H1 (cell line): Measurements from ENCODE around the gene TAS2R1. TPM values are rescaled to one million over a fixed set of nuclear protein-coding genes. Genes with fewer than 3 reads are reported as not detected.

Experiments
- CTCF ChIA-PET: fragments of 300-600 bp; sonication (Branson Sonifier 250); formaldehyde crosslinking; loops from one replicate; lab custom pipeline; 2021; ENCODE audit not compliant: partially characterized antibody; lab: Charles Lee
- POLR2A ChIA-PET: fragments of 300-600 bp; sonication (Branson Sonifier 250); formaldehyde crosslinking; loops from one replicate; lab custom pipeline; 2021; ENCODE audit warnings: inconsistent platforms; ENCODE audit not compliant: partially characterized antibody; lab: Charles Lee
- DNase-seq, 2 experiments: peaks; one replicate each; pipeline versions ENCODE4 v3.0.0 to v3.0.0-alpha.2; 2010 to 2022; ENCODE audit warnings: low spot score in 2 of 2, low read depth in 1 of 2, mixed read lengths in 1 of 2
- FAIRE-seq: peaks from 2 replicates; lab custom pipeline; 2011; peaks lifted over from hg19 to GRCh38; lab: Jason Lieb, UNC
- H2AFZ ChIP-seq: 2 replicates; pipeline ENCODE4 v1.8.1; 2012; ENCODE audit warnings: low read length, inconsistent platforms
- H2AK5ac ChIP-seq: 2 replicates; pipeline ENCODE4 v1.6.1; 2013; ENCODE audit warnings: low read depth, low read length
- H2BK120ac ChIP-seq: replicated peaks from 2 replicates; pipeline ENCODE3; 2013; ENCODE audit warnings: low read depth, low read length, inconsistent platforms
- H2BK12ac ChIP-seq: 2 replicates; pipeline ENCODE4 v1.6.1; 2013; ENCODE audit warnings: low read depth, low read length
- H2BK15ac ChIP-seq: 2 replicates; pipeline ENCODE4 v1.6.1; 2013; ENCODE audit warnings: low read length
- H2BK20ac ChIP-seq: 2 replicates; pipeline ENCODE4 v1.6.1; 2013; ENCODE audit warnings: low read length
- H2BK5ac ChIP-seq: 2 replicates; pipeline ENCODE4 v1.6.1; 2013; ENCODE audit warnings: low read depth, low read length
- H3K14ac ChIP-seq: 2 replicates; pipeline ENCODE4 v1.6.1; 2013; ENCODE audit warnings: inconsistent platforms; ENCODE audit not compliant: insufficient read length
- H3K18ac ChIP-seq: 2 replicates; pipeline ENCODE4 v1.6.1; 2013; ENCODE audit warnings: low read length; ENCODE audit errors: extremely low read depth
- H3K23ac ChIP-seq: 2 replicates; pipeline ENCODE4 v1.6.1; 2013; ENCODE audit warnings: inconsistent platforms; ENCODE audit not compliant: insufficient read length
- H3K23me2 ChIP-seq: 2 replicates; pipeline ENCODE4 v1.6.1; 2013; ENCODE audit warnings: low read depth, low read length
- H3K27ac ChIP-seq: 2 replicates; pipeline ENCODE4 v1.6.1; 2011; ENCODE audit warnings: low read depth, low read length, inconsistent platforms
- H3K27me3 ChIP-seq, 4 experiments: replicated peaks in 1 of 4; 1 replicate in 1 of 4; 2 replicates in 3 of 4; pipeline versions ENCODE4 v1.6.1 to v1.8.1; 2011 to 2013; ENCODE audit warnings: low read length in 3 of 4, mild to moderate bottlenecking in 3 of 4, inconsistent platforms in 2 of 4, mixed read lengths in 2 of 4, moderate library complexity in 1 of 4; ENCODE audit not compliant: control insufficient read depth in 3 of 4, insufficient read depth in 3 of 4; ENCODE audit errors: extremely low read depth in 1 of 4
- H3K36me3 ChIP-seq, 4 experiments: 2 replicates each; pipeline versions ENCODE4 v1.6.1 to v1.8.1; 2011 to 2013; ENCODE audit warnings: mild to moderate bottlenecking in 4 of 4, low read length in 3 of 4, moderate library complexity in 2 of 4, control low read depth in 1 of 4, inconsistent platforms in 1 of 4; ENCODE audit not compliant: insufficient read depth in 4 of 4, control insufficient read depth in 2 of 4
- H3K4ac ChIP-seq: replicated peaks from 2 replicates; pipeline ENCODE3; 2013; ENCODE audit warnings: low read length, low read depth, mixed read lengths, inconsistent platforms; ENCODE audit not compliant: insufficient read length
- H3K4me1 ChIP-seq, 4 experiments: replicated peaks in 1 of 4; 1 replicate in 1 of 4; 2 replicates in 3 of 4; pipeline versions ENCODE4 v1.6.1 to v1.8.1; 2011 to 2013; ENCODE audit warnings: low read length in 3 of 4, inconsistent platforms in 2 of 4, mixed read lengths in 1 of 4; ENCODE audit not compliant: insufficient read depth in 4 of 4, control insufficient read depth in 3 of 4
- H3K4me2 ChIP-seq, 2 experiments: 2 replicates each; pipeline versions ENCODE4 v1.6.1 to v1.8.1; 2011 to 2013; ENCODE audit warnings: low read depth in 2 of 2, low read length in 2 of 2, control low read depth in 1 of 2, inconsistent platforms in 1 of 2, mild to moderate bottlenecking in 1 of 2; ENCODE audit not compliant: insufficient read depth in 1 of 2
- H3K4me3 ChIP-seq, 4 experiments: fragments of 200-600, 300-600 bp in 1 of 4; sonication (generic), shearing (Covaris generic), sonication (Bioruptor Twin) in 1 of 4; 2 replicates each; pipeline versions ENCODE4 v1.5.1 to v1.8.1; 2011 to 2016; ENCODE audit warnings: low read length in 4 of 4, low read depth in 3 of 4, control low read depth in 2 of 4, inconsistent platforms in 2 of 4, mild to moderate bottlenecking in 2 of 4, mixed read lengths in 1 of 4, moderate library complexity in 1 of 4; ENCODE audit not compliant: insufficient read depth in 2 of 4; ENCODE audit errors: extremely low read depth in 1 of 4
- H3K56ac ChIP-seq: replicated peaks from 2 replicates; pipeline ENCODE3; 2013; ENCODE audit warnings: low read depth, mild to moderate bottlenecking, mixed read lengths, low read length, inconsistent platforms; ENCODE audit not compliant: insufficient read length
- H3K79me1 ChIP-seq: 2 replicates; pipeline ENCODE4 v1.6.1; 2013; ENCODE audit warnings: low read depth, low read length, control low read depth
- H3K79me2 ChIP-seq, 2 experiments: 2 replicates each; pipeline versions ENCODE4 v1.6.1 to v1.8.1; 2012 to 2013; ENCODE audit warnings: low read length in 2 of 2, mild to moderate bottlenecking in 2 of 2, inconsistent platforms in 1 of 2; ENCODE audit not compliant: insufficient read depth in 2 of 2, control insufficient read depth in 1 of 2
- H3K9ac ChIP-seq, 4 experiments: replicated peaks in 1 of 4; 1 replicate in 1 of 4; 2 replicates in 3 of 4; pipeline versions ENCODE4 v1.6.1 to v1.8.1; 2011 to 2013; ENCODE audit warnings: low read depth in 3 of 4, low read length in 3 of 4, control low read depth in 2 of 4, mild to moderate bottlenecking in 2 of 4, moderate library complexity in 2 of 4, inconsistent platforms in 1 of 4; ENCODE audit errors: extremely low read depth in 1 of 4
- H3K9me3 ChIP-seq, 2 experiments: 2 replicates each; pipeline versions ENCODE4 v1.6.1 to v1.8.1; 2012 to 2013; ENCODE audit warnings: mild to moderate bottlenecking in 2 of 2, moderate library complexity in 2 of 2, control low read depth in 1 of 2, inconsistent platforms in 1 of 2, low read depth in 1 of 2, low read length in 1 of 2, mixed read lengths in 1 of 2; ENCODE audit not compliant: insufficient read depth in 2 of 2
- H4K20me1 ChIP-seq, 2 experiments: replicated peaks in 1 of 2; 2 replicates each; pipeline versions ENCODE3 to v1.8.1; 2011 to 2013; ENCODE audit warnings: inconsistent platforms in 2 of 2, low read length in 2 of 2, mild to moderate bottlenecking in 1 of 2; ENCODE audit not compliant: insufficient read depth in 2 of 2, control insufficient read depth in 1 of 2
- H4K5ac ChIP-seq: 2 replicates; pipeline ENCODE4 v1.6.1; 2013; ENCODE audit warnings: low read length, low read depth, mixed read lengths, inconsistent platforms; ENCODE audit not compliant: insufficient read length
- H4K8ac ChIP-seq: 2 replicates; pipeline ENCODE4 v1.8.0; 2013; ENCODE audit warnings: mild to moderate bottlenecking, moderate library complexity, low read length, inconsistent platforms; ENCODE audit not compliant: insufficient read depth; ENCODE audit errors: extremely low read depth
- H4K91ac ChIP-seq: replicated peaks from 2 replicates; pipeline ENCODE3; 2013; ENCODE audit warnings: low read length, mixed read lengths, inconsistent platforms; ENCODE audit not compliant: insufficient read length
- FOSL1 ChIP-seq: IDR thresholded peaks from 2 replicates; pipeline ENCODE4 v1.6.1; 2011; ENCODE audit warnings: mild to moderate bottlenecking, low read depth, low read length, moderate library complexity; ENCODE audit not compliant: insufficient read depth
- TEAD4 ChIP-seq: IDR thresholded peaks from 2 replicates; pipeline ENCODE4 v1.6.1; 2012; ENCODE audit warnings: low read depth, low read length, inconsistent platforms, mixed read lengths
- WGBS, 2 experiments: shearing (Covaris generic) in 1 of 2; methylation state at CpG; one replicate each; pipeline versions ENCODE4 v1.1.6 to v1.1.7; 2013 to 2015; ENCODE audit warnings: low lambda C conversion rate in 2 of 2, mixed read lengths in 2 of 2, inconsistent platforms in 1 of 2, low coverage in 1 of 2, missing lambda C conversion rate in 1 of 2; ENCODE audit not compliant: insufficient replicate concordance in 2 of 2, insufficient coverage in 1 of 2, insufficient read length in 1 of 2; ENCODE audit errors: extremely low coverage in 1 of 2, missing lambda C conversion rate in 1 of 2; 5-methylcytosine and 5-hydroxymethylcytosine counted together
- polyA plus RNA-seq, 7 experiments: library from polyadenylated mRNA; depleted of rRNA in 3 of 7; stranded (reverse) in 5 of 7; unstranded in 2 of 7; fragments of >200 nt in 5 of 7; fragments of 200-250 nt in 2 of 7; gene quantifications; 1 replicate in 5 of 7; 2 replicates in 1 of 7; 4 replicates in 1 of 7; pipeline versions ENCODE4 v1.2.1 to v1.2.3, GENCODE V29; 2011 to 2013; ENCODE audit warnings: missing spikeins in 2 of 7, mixed read lengths in 2 of 7
- total RNA-seq: library from RNA; stranded (reverse); fragmentation: NEBNext Ultra II Directional; extraction: Animal tissue kit (Norgen Biotek cat#: 25700); gene quantifications from 2 replicates; pipeline ENCODE4 v1.2.1, GENCODE V29; 2021

TAS2R1 gene
- total and polyA plus RNA-seq, 2 of the 8 experiments (the other 6 are each of a cell fraction or from before 2014, with no cell fraction given) = not detected

DNA sequence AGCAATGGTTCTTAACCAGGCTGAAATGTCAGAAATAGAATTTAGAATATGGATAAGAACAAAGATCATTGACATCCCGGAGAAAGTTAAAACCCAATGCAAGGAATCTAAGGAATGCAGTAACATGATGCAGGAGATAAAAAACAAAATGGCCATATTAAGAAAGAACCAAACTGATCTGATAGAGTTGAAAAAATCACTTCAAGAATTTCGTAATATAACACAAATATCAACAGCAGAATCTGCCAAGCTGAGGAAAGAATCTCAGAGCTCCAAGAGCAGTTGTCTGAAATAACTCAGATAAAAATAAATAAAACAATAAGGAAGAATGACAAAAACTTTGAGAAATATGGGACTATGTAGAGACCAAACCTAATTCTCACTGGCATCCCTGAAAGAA is 37.8 kb upstream of the TAS2R1 start:
- 55% methylated on average over 2 of the region's 2 CpGs; no CpG with 5 or more reads in 1 of the 2 experiments for WGBS, 2 experiments
- 0 out of 2 replicates have a peak, but pooled peaks have one; percentile 32 for TF ChIP-seq TEAD4
- no peak for TF ChIP-seq FOSL1
- TF ChIP-seq, all 59 proteins: peak for 1
- H3K36me3 ChIP-seq = no peaks in the 10 kb centered on the region
- H3K9me3 ChIP-seq = no peaks in the 10 kb centered on the region
- no peak overlapping the region for H3K27ac ChIP-seq
- H4K5ac ChIP-seq = no peak overlapping the region
- FAIRE-seq (no peak), DNase-seq (no peak)
- H3K56ac ChIP-seq = no peak overlapping the region
- H3K14ac ChIP-seq = no peak overlapping the region
- CTCF ChIA-PET = no interaction called here
- H3K4me2 ChIP-seq = no peak overlapping the region
- POLR2A ChIA-PET = no interaction called here
- no peaks in the 10 kb centered on the region for H3K79me1 ChIP-seq
- no peak overlapping the region for H4K8ac ChIP-seq
- H3K9ac ChIP-seq = no peak overlapping the region
- no peak overlapping the region for H2AK5ac ChIP-seq
- H2BK120ac ChIP-seq = no peak overlapping the region
- H3K23ac ChIP-seq = no peak overlapping the region
- no peak overlapping the region for H3K18ac ChIP-seq
- H3K4me1 ChIP-seq = no peaks in the 10 kb centered on the region; a peak in 1 of 7 replicates
- H2AFZ ChIP-seq = no peak overlapping the region
- H2BK20ac ChIP-seq = no peak overlapping the region
- H4K20me1 ChIP-seq = no peaks in the 10 kb centered on the region
- no peaks in the 10 kb centered on the region for H3K23me2 ChIP-seq
- H3K4me3 ChIP-seq = no peak overlapping the region
- H3K79me2 ChIP-seq = no peaks in the 10 kb centered on the region
- no peaks in the 10 kb centered on the region for H3K27me3 ChIP-seq
- no peak overlapping the region for H2BK12ac ChIP-seq
- H2BK15ac ChIP-seq = no peak overlapping the region
- H2BK5ac ChIP-seq = no peak overlapping the region
- H4K91ac ChIP-seq = no peak overlapping the region
- H3K4ac ChIP-seq = no peak overlapping the region
